GM12874 (cell line): Measurements from ENCODE around the gene CACNA2D3.

Experiments used
- TF ChIP-seq, protein P1 (sequence below): IDR thresholded peaks from 2 replicates; pipeline ENCODE4 v1.5.1; 2011; ENCODE audit warnings: low read depth, mild to moderate bottlenecking, control low read depth, low read length, moderate library complexity; ENCODE audit not compliant: insufficient read depth

The CACNA2D3 gene

DNA sequence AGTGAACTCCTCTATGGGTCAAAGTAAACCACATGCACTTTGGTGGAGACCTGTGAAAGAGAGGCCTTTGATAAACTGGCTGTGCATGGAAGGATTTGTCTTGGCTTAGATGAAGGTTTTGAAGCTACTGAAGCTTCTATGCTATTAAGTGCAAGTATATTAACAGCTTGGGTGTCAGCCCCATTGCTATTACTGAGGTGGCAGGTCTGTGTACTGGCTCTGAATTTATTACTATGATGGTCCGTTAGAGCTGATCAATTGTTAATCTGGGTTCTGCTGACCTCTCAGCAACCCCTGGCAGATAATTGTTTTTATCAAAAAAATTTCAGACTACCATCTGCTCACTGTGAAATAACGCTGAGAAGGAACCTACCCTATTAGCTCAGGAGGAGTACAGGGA is 268.2 kb downstream of the CACNA2D3 start:
- TF ChIP-seq, protein P1, sequence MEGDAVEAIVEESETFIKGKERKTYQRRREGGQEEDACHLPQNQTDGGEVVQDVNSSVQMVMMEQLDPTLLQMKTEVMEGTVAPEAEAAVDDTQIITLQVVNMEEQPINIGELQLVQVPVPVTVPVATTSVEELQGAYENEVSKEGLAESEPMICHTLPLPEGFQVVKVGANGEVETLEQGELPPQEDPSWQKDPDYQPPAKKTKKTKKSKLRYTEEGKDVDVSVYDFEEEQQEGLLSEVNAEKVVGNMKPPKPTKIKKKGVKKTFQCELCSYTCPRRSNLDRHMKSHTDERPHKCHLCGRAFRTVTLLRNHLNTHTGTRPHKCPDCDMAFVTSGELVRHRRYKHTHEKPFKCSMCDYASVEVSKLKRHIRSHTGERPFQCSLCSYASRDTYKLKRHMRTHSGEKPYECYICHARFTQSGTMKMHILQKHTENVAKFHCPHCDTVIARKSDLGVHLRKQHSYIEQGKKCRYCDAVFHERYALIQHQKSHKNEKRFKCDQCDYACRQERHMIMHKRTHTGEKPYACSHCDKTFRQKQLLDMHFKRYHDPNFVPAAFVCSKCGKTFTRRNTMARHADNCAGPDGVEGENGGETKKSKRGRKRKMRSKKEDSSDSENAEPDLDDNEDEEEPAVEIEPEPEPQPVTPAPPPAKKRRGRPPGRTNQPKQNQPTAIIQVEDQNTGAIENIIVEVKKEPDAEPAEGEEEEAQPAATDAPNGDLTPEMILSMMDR, result no peak

DNA sequence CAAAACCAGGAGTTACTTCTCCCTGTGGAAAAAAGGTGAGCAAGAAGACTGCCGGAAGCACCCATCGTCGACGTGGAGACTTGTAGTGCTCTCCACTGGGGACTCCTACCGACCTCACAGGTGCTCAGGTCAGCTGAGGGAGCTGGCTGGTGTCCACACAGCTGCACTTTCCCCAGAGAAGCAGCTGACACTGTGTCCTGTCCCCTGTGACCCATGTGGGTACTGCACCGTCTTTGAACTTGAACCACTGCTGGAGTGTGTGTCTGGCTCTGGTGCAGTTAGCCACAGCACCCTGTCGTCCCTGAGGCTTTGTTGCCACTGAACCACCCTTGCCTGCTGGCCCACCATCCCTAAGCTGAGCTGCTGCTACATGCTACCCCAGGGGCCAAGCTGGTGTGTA is 270.8 kb downstream of the CACNA2D3 start:
- TF ChIP-seq, protein P1, result no peak

DNA sequence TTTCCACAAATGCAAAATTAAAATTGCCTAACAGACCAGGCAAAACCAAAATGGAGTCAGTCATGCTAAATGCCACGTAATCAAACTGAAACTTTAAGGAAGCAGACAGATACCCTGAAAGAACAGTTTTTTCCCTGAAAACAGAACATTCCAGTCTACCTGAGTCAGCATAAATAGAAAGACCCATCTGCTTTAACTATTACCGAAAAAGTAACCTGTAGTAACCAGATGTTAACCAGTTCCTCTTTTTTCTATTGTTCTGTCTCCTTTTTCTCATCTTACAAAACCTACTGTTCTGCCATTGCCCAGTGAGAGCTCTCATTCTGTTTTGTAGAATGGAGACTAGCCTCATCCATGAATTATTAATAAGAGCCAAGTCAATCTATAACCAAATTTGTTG is 286.0 kb downstream of the CACNA2D3 start:
- TF ChIP-seq, protein P1, result no peak

DNA sequence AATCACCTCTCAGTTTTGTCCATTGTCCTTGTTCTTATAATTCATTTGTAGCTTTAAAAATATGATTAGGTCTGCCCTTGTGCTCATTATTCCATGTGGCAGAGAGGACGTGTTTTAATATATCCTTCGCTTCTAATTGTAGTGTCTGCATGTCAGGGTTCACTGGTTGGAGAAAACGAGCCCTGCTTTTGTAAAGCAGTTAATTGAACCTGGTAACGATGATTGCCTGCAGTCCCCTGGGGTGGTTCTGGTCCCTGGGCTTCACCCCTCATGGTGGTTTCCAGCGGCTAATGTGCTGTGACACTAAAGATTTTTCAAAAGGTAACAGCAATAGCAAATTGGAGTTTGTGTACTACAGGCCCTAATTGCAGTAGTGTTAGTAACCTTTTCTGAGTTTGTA is 299.6 kb downstream of the CACNA2D3 start:
- TF ChIP-seq, protein P1, result no peak

DNA sequence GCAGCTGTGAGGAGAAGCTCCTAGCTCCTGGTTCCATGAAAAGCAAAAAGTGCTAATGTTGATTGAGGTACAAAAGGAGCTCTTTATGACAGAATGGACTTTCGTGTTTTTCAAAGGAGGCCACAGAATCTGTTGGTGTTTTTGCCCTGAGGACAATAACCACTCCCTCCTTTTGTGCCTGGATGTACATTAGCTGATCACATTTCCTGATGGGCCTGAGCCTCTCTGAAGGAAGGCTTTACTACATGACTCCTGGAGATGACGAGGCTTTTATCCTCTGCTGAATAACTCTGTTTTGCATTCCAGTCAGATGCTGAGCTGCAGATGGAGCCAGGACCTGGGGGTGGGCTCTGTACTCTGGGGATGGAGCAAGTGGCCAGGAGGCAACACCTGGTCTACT is 301.9 kb downstream of the CACNA2D3 start:
- TF ChIP-seq, protein P1, result no peak

DNA sequence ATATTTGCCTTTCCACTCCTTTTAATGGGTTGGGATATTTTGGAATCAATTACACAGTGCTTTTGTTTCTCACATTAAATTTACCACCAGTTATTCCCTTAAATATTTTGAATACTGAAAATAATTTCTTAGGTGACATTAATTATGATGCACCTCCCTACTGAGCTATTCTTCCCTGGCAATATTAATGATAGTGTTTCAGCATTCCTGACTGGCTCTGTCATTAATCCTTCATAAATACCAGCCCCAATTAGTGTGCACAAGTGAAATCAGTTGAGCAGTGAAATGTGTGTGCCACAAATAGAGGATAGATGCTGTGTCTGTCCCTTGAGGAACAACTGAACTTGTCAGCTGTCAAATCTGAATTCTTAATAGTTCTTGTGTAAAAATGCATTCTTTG is 304.0 kb downstream of the CACNA2D3 start:
- TF ChIP-seq, protein P1, result no peak

DNA sequence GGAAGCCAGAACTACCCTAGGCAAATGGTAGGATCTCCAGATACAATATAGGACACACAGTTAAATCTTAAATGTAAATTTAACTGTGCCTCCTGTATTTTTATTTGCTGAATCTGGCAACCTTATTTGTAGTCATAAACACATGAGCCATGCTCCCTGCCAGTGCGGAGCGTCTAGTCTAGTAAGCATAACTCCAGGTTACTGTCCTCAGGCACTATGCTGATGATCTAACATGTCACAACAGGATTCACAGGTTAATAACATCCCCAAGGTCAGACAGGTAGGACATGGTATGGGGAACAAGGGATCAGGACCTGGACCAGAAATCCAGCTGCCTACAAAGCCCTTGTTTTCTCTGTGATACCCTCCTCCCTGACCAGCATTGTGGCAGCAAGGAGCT is 305.1 kb downstream of the CACNA2D3 start:
- TF ChIP-seq, protein P1, result no peak
